ENCODE measurements around the gene PPP4R4.

The PPP4R4 gene

GRCh38 chr14:94290197-94290596 is 116.1 kb downstream of the PPP4R4 start:
- no peak for TF ChIP-seq CTCF (IDR thresholded peaks at IDR 0.05; ENCODE audit: low read length, missing control alignments)
- DNase-seq (ENCODE audit: low read depth): no peak
- H3K4me3 ChIP-seq (replicated peaks; ENCODE audit: low read depth, low read length): no peak overlapping the region

GRCh38 chr14:94291159-94291905 is 117.2 kb downstream of the PPP4R4 start:
- no peak for TF ChIP-seq CTCF (IDR thresholded peaks at IDR 0.05; ENCODE audit: low read length, missing control alignments)
- H3K4me3 ChIP-seq (replicated peaks; ENCODE audit: low read depth, low read length): no peak overlapping the region
- DNase-seq (ENCODE audit: low read depth): no peak

GRCh38 chr14:94291906-94292525 is 117.9 kb downstream of the PPP4R4 start:
- no peak for DNase-seq (ENCODE audit: low read depth)
- H3K4me3 ChIP-seq (replicated peaks; ENCODE audit: low read depth, low read length): no peak overlapping the region
- TF ChIP-seq CTCF (IDR thresholded peaks at IDR 0.05; ENCODE audit: low read length, missing control alignments): no peak

- TF ChIP-seq CTCF (IDR thresholded peaks at IDR 0.05; ENCODE audit: low read length, missing control alignments): no peak
- no peak for DNase-seq (ENCODE audit: low read depth)
- H3K4me3 ChIP-seq (replicated peaks; ENCODE audit: low read depth, low read length): no peak overlapping the region
Measured at GRCh38 chr14:94292526-94292871, 118.4 kb downstream of the PPP4R4 start.

- TF ChIP-seq CTCF (IDR thresholded peaks at IDR 0.05; ENCODE audit: low read length, missing control alignments): no peak
- H3K4me3 ChIP-seq (replicated peaks; ENCODE audit: low read depth, low read length): no peak within 1 kb of the TSS
- DNase-seq (ENCODE audit: low read depth): no peak
Measured at GRCh38 chr14:94292872-94293577, 118.9 kb downstream of the PPP4R4 start, which contains the start of gene SERPINA10. SERPINA10 (minus strand) TSS chr14:94293268; CDS start chr14:94290593, 2,675 bp downstream.

GRCh38 chr14:94293578-94293924 is 119.4 kb downstream of the PPP4R4 start:
- no peak overlapping the region for H3K4me3 ChIP-seq (replicated peaks; ENCODE audit: low read depth, low read length)
- TF ChIP-seq CTCF (IDR thresholded peaks at IDR 0.05; ENCODE audit: low read length, missing control alignments): no peak
- no peak for DNase-seq (ENCODE audit: low read depth)
